GM12864 (cell line): ENCODE results near the gene DENND2D.

Experiments used
- DNase-seq: peaks from one replicate; pipeline ENCODE4 v3.0.0-alpha.2; 2011; ENCODE audit warnings: low read depth
- H3K4me3 ChIP-seq: 2 replicates; pipeline ENCODE4 v1.5.1; 2011; ENCODE audit warnings: mild to moderate bottlenecking, low read depth, low read length, control low read depth
- TF ChIP-seq, protein P1 (sequence below): IDR thresholded peaks from 2 replicates; pipeline ENCODE4 v1.5.1; 2011; ENCODE audit warnings: low read depth, mild to moderate bottlenecking, moderate library complexity, low read length, control low read depth, inconsistent platforms; ENCODE audit errors: missing control alignments

The DENND2D gene

DNA sequence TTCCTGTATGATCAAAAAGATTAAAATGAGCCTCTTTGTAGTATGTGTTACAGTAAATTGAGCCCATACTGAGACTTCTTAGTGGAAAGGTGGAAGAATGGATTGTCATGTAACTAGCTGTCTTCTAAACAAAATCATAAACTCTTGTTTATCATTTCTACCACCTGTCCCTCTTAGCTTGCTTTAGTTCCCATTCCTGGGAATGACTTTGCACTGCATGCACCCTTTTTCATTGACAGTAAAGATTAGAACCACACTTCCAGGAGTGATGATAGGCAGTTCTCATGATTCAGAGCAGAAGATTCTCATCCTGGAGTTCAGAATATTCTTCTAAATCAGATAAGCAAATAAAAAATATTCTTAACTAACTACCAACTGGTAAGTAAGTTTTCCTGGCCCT lies 28.0 kb downstream of the DENND2D start:
- DNase-seq, result no peak
- TF ChIP-seq, protein P1, sequence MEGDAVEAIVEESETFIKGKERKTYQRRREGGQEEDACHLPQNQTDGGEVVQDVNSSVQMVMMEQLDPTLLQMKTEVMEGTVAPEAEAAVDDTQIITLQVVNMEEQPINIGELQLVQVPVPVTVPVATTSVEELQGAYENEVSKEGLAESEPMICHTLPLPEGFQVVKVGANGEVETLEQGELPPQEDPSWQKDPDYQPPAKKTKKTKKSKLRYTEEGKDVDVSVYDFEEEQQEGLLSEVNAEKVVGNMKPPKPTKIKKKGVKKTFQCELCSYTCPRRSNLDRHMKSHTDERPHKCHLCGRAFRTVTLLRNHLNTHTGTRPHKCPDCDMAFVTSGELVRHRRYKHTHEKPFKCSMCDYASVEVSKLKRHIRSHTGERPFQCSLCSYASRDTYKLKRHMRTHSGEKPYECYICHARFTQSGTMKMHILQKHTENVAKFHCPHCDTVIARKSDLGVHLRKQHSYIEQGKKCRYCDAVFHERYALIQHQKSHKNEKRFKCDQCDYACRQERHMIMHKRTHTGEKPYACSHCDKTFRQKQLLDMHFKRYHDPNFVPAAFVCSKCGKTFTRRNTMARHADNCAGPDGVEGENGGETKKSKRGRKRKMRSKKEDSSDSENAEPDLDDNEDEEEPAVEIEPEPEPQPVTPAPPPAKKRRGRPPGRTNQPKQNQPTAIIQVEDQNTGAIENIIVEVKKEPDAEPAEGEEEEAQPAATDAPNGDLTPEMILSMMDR, result no peak
- no peak overlapping the region for H3K4me3 ChIP-seq

DNA sequence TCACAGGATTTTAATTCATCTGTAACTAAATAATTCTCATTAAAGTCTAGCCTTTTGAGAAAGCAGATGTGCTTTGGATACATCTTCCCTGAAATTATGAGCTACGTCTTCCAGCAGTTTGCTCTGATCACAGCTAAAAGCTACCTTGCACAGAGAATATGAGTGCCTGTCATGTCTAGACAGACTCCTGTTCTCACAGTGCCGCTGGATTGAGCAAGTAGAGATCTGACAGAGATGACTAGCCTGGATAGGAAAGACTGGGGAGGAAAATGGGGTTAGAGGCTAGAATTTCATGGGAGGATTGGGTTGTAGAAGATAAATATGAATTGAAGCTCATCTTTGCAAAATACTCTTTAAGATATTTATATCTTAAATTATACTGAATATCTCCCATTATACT lies 36.3 kb downstream of the DENND2D start:
- no peak overlapping the region for H3K4me3 ChIP-seq
- no peak for DNase-seq
- TF ChIP-seq, protein P1, result no peak

DNA sequence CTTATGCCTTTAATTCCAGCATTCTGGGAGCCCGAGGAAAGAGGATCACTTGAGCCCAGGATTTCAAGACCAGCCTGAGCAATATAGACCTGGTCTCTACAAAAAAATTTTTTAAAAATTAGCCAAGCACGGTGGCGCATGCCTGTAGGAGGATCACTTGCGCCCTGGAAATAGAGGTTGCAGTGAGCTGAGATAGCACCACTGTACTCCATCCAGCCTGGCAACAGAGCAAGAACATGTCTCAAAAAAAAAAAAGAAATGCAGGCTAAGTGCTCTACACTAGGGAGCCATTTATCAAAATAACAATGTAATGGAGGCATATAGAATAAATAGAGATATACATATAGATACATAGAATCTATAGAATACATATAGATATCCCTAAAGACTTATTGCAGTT lies 37.1 kb downstream of the DENND2D start:
- no peak overlapping the region for H3K4me3 ChIP-seq
- DNase-seq, result no peak
- TF ChIP-seq, protein P1, result no peak

DNA sequence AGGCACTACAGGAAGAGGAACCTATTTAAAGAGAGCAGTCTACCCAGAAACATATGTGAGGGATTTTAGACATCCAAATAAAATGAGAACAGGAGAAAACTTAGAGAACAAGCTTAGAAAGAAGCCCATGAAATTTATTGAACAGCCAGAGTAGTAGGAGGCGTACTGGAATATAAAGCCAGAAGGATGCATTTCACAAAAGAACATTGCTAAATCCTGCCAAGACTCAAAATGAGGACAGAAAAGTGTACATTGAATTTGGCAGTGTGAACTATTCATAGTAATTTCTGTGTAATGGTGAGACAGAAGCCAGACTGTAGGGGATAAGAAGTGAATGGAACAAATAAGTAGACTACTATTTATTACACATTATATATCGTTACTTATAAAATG lies 38.0 kb downstream of the DENND2D start:
- no peak for DNase-seq
- no peak overlapping the region for H3K4me3 ChIP-seq
- TF ChIP-seq, protein P1, result no peak

DNA sequence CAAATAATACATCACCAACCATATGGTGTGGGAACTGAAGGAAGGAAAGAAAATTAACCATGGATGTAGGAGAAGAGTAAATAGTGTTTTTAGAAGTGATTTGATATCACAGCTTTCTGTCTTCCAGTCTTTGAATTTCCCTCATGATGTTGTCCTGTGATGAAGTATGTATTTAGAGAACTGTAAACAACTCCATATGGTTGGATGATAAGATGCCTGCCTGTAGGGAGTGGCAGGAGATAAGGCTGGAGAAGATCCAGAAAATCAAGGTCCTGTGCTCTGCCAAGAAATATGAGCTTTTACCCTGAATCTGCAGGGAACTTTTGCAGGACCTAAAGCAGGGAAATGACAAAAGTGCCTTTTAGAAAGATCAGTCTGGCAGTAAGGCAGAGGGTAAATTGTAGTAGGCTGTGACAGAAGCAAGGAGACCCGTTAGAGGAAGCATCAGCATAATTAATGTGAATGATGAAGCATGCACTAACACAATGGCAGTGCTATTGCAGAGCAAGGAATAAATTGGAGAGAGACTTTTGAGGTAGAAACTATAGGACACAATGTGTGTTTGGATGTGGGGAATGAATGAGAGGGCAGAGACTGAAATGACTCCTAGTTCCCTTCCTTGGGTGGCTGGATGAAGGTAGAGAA lies 38.5 kb downstream of the DENND2D start:
- no peak for DNase-seq
- TF ChIP-seq, protein P1, result no peak
- no peak overlapping the region for H3K4me3 ChIP-seq

DNA sequence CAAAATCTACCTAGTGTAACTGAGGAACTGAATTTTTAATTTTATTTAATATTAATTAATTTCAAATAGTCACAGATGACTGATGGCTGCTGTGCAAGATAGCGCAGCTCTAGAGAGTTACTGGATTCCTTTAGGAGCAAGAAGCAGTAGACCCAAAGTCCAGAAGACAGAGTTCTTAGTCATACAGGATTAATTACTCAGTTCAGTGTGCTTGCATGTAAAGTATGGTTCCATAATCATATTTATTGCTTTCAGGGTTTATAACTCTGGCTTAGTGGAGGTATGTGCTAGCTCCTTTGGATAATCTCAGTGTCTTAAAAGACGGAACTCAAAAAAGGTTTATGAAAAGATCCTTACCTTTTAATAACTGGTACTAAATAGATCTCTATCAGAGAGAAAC lies 43.0 kb downstream of the DENND2D start:
- H3K4me3 ChIP-seq, result no peak overlapping the region
- no peak for DNase-seq
- TF ChIP-seq, protein P1, result no peak
